Right kidney (tissue), 1 donor: ENCODE data around the gene ABCB8.

Source experiments
- DNase-seq: peaks from one replicate; pipeline ENCODE4 v3.0.0-alpha.2; 2016

The ABCB8 gene

DNA sequence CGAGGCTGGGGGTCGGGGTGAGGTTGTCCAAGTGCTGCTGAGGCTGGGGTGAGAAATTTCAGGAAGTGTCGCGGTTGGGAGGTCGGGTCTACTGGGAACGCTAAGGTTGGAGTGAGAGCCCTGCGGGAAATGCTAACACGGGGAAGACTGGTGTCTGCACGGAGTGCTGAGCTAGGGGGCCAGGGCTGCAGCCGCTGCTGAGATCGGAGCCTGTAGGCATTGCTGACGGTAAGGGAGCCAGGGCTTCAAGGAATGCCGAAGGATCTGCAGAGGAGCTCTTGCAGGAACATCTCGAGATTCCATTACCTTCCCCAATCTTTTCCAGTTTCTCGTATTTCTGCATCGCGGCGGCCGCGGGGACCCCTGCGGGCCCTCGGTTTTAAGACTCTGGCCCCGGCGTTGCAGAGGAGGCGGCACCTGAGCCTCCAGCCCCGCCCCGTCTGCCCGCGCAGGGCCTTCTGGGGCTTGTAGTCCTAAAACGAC is 29.3 kb downstream of the ABCB8 start, which contains the start of gene CDK5:
TSS of gene CDK5 (minus strand) at position 392 of the 483 bp plus-strand sequence. CDS start at position 343, 49 bp downstream.
- peak; percentile 98 for DNase-seq

DNA sequence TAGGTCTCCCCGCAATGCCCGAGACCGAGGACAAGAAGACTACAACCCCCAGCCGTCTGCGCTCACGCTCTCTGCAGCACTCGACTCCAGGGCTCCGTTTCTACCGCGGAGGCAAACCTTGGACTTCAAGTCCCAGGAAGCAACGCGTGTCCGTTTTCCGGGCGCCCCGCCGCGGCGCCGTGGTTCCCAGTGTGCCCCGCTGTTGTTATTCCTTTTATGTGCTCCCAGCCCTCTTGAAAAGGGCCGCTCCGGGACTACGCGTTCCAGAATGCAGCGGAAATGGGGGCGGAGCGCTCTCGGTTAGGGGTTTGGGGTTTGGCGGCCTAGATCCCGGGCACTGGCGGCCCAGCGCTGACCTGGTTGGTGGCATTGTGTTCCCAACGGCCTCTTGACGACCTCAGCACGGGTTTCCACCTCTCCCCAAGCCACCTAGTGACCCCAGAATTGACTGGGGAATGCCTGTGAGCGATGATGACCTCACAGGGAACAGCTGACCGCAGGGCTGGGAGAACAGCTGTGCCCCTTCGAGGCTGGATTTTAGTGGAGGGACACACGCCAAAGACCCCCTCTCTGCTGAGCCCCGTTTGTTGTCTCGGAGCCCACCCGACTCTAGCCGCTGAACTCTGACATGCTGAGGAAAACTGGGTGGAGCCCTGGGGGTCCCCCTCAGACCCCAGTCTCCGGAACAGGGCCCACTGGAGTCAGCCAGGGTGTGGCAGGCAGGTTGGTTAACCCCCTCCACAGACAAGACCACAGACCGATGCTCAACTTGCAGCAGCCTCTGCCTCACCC is 29.9 kb downstream of the ABCB8 start:
- peak; percentile 95 for DNase-seq

DNA sequence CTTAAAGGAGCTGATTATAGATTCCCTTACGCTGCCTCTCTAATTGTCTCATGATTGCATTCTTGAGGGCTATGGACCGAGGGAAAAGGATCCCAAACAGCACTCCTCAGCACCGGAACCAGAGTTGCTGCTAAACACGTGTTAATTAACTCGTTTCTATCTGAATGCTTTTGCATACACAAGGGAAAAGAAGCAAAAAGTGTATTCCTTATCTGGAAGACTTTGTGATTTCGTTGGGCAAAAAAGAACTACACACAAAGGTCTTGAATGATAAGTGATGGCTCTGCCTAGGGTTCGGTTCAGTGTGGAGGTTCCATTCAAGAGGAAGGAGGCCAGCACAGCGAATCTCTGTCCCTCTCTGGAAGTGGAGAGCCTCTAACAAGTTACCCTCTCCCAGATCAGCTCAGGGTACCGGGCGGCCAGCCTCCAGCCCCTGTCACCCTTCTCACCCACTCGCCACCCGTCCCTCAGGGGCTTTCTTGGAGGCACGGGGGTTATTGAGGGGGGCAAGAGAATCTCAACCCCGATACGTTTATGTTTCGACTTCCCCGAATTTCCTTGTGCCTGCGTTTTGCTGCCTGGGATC is 30.6 kb downstream of the ABCB8 start:
- peak; percentile 78 for DNase-seq

DNA sequence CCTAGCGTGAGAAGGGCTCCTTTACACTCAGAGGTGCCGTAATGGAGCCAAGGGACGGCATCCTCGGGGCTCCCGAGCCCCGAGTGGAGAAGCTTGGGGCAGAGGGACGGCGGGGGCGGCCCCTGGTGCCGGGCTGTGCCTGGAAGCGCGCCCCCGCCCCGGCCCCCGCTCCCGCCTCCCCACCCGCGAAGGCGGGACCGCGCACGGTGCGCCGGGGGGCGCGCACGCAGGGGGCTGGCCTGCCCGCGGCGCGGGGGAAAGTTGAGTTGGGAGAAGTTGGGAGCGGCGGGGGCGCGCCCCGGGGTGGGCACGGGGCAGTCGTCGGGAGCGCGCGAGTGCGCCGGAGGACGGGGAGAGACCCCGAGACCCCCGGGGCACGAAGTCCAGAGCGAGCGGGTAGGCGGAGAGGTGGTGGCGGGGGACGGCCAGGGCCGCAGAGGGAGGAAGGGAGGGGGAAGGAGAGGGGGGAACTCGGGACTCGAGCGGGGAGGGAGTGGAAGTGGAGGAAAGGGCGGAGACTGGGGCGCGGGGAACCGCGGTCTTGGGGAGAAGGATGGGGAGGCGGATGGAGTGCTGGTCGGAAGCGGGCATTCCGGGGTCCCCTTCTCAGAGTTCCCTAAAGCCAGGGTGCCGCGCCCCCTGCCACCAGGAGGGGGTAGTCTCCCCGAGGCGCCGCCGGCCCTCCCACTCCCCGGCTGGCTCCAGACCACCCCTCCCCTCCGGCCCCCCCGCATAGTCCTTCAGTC is 31.3 kb downstream of the ABCB8 start, which contains the start of gene SLC4A2:
TSS of gene SLC4A2 (plus strand) at position 223 of the 746 bp plus-strand sequence. CDS start 2,399 bp downstream, outside the sequence.
- peak; percentile 86 for DNase-seq

DNA sequence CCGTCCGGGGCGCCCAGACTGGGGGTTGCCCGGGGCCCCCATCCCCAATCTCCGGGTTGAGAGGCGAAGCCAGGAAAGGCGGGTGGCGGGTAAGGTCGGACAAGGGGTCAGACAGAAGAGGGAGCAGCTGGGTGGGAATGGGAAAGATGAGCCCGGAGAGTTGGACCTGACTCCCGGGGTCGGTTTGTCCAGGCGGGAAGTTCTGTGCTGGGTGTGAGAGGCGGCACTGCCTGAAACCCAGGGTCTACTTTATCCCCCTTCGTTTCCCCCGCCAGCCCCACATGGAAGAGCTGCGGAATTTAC is 31.8 kb downstream of the ABCB8 start:
- no peak for DNase-seq

DNA sequence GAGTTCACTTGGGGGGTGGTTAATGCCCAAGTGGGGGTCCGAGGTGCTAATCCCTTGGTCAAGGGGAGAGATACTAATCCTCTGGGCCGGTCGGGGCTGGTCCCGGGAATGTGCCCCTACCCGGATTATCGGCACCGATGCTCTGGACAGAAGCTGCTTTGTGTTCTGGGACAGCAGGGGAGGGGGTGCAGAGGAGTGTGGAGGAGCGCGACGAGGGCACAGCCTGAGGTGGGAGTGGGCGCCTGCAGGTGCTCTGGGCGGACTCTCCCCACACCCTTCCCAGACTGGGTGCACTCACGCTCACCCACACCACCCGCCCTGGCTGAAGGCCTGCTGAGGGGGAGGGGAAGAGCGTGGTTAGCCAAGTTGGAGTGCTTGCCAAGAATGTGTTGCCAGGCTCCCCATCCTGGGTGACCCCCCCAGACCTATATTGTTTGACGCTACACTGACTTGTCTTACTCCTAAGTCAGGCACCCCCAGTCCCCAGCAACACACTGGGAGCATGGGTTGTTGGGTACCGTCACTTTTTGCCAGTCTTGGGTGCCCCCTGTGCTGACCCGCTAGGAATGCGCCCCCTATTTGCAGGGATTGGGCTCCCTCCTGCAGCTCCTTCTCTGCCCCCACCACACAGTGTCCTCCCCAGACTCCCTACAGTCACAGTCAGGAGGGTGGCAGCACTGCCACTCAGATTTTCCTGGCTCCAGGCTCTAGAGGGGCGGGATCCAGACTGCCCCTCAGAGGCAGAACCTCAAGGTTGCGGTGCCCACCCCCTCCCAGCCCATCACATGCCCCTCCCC is 32.4 kb downstream of the ABCB8 start:
- peak; percentile 59 for DNase-seq

DNA sequence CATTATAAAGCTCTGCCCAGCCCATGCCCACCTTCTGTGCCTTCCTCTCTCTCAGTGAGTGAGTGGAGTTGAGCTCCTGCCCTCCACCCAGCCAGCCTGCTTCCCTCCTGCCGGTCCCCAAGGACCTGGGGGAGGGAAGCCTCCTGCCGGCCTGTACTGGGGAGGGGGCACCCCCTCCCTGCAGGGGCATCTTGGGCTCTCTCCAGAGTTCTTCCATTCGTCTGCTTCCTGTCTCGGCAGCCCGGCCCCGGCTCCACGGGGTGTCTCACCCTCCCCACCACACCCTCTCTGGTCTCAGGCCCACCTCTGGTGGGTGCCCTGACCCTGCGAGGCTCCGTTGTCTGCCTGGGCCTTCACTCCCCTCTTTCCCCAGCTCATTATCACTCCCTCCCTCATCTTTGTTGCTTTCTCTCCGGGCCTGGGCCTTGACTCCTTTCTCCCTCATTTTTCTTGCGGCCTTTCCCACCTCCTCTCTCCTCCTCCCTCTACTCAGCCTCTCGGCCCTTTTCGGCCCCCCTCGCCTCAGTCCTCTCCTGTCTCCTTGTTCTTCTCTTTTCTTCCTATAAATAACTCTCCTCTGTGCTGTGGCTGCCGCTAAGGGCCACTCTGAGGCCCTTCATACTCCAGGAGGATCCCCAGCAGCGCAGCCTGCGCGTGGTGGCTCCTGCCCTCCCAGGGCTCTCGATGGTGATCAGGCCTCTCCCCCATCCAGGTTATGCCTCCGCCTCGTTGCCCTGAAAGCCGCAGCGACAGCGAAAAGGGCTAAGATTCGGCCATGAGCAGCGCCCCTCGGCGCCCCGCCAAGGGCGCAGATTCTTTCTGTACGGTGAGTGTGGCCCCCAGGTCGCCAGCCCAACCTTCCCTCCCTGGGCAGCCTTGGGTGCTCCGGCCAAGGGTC is 33.2 kb downstream of the ABCB8 start:
- no peak for DNase-seq

DNA sequence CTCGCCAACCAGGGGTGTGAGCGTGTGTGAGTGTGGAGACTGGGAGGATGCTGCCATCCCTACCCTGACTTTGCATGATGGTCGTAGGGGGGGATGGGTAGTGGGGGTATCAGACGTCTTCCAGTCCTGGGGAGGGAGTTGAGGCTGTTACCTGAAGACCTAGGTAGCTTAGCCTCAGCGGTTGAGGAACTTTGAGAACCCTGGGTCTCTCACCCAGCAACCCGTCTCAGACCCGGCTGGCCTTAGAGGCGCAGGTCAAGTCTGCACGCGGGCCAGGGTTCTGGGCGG is 33.8 kb downstream of the ABCB8 start:
- peak; percentile 39 for DNase-seq

DNA sequence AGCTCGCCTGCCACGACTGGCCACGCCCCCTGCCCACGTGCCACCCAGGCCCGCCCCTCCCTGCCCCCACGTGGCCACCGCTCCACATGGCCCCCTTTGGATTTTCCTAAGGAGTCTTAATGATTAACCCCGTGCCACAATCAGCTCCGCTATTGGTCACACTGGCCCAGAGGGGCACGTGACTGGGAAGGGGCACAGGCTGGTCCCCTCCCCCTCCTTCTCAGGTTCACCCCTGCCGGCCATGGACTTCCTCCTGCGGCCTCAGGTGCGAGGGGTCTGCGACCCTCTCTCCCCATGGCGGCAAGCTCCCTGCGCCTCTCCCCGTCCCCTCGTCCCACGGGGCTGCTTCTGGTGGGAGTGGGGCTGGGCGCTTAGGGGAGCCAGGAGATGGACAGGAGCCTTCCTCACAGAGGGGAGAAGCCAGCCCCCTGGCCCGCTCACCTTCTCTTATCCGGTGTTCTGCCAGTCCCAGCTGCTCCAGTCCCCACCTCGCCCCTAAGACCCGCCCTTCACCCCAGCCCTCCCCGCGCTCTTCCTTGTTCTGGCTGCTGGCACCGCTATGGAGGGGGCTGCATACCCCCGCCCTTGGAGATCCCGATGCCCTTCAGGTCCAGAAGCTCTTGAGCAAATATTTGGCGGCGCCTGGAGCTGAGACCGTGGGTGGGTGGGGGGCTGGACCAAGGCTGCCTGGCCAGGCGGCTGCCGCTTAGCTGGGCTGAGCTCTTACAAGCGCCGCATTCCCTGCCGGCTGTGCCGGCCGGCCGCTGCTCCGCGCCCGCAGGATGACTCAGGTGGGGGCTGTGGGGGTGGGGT is 34.4 kb downstream of the ABCB8 start:
- peak; percentile 72 for DNase-seq

DNA sequence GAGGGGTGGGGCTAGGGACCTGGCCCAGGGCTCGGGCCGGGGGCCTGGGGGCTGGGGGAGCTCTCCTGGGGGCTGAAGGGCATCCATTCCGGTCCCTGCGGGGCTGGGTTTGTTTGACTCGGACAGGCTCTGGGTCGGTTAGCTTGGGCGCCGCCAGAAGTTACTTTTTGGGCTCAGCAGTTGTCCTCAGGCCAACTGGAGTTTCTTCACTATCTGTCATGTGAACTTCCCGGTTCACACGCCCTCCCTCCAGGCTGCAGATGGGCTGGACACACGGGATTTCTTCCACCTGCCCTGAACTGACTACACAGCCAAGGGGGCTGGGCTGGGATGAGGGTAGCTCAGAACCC is 34.9 kb downstream of the ABCB8 start:
- no peak for DNase-seq

DNA sequence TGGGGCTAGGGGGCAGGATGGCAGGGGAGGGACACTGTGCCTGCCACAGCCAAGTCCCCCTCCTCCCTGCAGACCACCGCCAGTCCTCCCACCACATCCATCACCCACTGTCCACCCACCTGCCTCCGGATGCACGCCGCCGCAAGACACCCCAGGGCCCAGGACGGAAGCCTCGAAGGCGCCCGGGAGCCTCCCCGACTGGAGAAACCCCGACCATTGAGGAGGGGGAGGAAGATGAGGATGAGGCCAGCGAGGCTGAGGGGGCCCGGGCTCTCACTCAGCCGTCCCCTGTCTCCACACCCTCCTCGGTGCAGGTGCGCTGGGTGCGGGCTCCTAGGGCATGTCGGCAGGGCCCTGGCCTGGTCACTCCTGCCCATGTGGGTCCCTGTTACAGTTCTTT is 36.2 kb downstream of the ABCB8 start:
- DNase-seq = no peak

DNA sequence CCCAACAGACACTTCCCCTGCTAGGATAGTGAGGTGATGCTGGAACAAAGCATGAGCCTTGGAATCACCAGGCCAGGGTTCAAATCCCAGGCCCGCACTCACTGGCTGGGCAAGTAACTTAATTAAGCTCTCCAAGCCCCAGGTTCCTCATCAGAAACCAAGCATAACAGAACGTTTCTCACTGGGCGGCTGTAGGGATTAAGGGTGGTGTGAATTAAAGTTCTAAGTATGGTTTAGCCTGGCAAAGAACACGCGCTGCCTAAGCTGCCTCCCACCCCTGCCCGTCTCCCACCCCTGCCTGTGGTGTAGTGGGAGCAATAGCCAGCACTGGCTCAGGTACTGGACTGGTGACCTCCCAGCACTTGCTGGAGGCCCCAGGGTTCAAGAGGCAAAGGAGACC is 36.7 kb downstream of the ABCB8 start:
- DNase-seq = no peak

DNA sequence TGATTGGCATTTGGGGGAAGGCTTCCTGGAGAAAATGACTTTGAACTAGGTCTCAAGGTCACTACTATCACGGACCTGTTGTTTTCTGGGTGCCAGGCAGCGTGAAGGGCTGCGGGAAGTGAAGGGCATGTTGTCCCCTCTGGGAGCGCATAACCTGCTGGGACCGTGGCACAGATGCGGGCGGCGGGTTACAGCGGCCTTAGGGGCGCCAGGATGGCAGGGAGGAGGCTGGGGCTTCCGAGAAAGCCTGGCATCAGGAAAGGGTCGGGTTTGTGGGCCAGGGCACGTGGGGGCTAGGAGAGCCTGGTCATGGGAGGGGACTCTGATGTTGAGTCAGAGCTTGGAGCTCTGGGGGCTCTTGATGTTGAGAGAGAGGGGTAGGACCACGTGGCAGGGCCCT is 37.3 kb downstream of the ABCB8 start:
- DNase-seq = no peak

DNA sequence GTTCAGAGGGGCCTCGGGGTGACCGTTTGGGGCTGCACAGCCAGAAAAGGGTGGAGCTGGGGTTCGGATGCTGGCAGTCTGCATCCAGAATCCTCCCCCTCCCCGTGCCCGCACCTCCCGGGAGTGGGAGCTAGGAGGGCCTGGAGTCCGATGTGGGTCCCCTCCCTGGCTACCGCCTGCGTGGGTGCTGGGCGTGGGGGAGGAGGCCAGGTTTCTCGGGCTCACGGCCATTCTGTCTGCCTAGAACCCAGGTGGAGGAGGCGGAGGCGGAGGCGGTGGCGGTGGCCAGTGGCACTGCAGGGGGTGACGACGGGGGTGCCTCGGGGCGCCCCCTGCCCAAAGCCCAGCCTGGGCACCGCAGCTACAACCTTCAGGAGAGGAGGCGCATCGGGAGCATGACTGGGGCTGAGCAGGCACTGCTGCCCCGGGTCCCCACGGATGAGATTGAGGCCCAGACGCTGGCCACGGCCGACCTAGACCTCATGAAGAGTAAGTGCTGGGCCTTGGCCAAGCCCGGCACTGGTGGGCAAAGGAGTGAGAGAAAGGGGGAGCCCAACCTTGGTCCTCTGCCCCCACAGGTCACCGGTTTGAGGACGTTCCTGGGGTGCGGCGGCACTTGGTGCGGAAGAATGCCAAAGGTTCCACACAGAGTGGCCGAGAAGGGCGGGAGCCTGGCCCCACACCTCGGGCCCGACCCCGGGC is 38.2 kb downstream of the ABCB8 start:
- DNase-seq = no peak

DNA sequence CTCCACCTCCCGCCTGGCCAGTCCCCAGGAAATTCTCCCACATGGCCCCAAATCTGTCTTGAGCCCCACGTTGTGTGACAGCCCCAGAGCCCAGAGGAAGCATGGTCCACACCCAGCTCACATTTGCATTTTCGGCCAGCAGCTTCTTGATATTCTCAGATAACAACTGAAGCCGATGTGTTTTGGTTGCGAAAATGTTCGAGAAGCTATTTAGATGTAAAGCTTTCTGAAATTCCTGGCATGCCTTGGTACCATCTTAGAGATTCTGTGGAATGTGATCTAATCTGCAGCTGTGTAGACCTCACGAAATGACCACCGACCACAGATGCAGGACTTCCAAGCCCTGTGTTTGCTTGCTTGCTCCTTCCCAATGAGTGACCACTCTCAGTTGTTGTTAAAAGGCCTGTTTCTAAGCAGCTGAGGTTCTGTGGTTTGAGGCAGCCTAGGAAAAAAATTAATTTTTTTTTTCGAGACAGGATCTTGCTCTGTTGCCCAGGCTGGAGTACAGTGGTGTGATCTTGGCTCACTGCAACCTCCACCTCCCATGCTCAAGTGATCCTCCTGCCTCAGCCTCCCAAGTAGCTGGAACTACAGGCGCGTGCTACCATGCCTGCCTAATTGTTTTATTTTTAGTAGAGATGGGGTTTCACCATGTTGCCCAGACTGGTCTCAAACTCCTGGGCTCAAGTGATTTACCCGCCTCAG is 40.0 kb downstream of the ABCB8 start:
- no peak for DNase-seq

DNA sequence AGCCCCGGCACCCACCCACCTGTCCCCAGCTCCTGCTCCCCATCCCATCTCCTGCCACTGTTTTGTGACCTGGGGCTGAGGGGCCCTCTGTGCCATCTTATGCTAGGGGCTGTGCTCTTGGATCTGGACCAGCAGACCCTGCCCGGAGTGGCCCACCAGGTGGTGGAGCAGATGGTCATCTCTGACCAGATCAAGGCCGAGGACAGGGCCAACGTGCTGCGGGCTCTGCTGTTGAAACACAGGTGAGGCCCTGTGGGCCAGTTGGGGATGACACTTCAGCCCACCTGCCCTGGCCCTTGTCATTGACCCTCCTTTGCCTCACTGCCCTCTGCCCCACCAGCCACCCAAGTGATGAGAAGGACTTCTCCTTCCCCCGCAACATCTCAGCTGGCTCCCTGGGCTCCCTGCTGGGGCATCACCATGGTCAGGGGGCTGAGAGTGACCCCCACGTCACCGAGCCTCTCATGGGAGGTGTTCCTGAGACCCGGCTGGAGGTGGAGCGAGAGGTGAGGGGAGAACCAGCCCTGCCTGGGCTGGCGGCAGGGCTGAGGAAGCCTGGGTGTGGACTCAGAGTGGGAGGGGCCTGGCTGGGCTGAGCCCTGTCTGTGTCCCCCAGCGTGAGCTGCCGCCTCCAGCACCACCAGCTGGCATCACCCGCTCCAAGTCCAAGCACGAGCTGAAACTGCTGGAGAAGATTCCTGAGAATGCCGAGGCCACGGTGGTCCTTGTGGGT is 41.8 kb downstream of the ABCB8 start:
- DNase-seq = no peak

DNA sequence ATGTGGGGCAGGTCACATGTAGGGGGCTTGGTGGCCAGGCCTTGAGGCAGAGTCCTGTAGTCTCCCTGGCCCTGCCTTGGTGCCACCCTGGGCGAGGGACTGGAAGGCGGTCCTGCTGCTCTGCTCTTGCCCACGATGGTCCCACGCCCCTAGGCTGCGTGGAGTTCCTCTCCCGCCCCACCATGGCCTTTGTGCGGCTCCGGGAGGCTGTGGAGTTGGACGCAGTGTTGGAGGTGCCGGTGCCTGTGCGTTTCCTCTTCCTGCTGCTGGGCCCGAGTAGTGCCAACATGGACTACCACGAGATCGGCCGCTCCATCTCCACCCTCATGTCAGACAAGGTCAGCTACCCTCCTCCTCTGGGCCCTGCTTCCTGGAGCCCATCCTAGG is 42.3 kb downstream of the ABCB8 start:
- no peak for DNase-seq

DNA sequence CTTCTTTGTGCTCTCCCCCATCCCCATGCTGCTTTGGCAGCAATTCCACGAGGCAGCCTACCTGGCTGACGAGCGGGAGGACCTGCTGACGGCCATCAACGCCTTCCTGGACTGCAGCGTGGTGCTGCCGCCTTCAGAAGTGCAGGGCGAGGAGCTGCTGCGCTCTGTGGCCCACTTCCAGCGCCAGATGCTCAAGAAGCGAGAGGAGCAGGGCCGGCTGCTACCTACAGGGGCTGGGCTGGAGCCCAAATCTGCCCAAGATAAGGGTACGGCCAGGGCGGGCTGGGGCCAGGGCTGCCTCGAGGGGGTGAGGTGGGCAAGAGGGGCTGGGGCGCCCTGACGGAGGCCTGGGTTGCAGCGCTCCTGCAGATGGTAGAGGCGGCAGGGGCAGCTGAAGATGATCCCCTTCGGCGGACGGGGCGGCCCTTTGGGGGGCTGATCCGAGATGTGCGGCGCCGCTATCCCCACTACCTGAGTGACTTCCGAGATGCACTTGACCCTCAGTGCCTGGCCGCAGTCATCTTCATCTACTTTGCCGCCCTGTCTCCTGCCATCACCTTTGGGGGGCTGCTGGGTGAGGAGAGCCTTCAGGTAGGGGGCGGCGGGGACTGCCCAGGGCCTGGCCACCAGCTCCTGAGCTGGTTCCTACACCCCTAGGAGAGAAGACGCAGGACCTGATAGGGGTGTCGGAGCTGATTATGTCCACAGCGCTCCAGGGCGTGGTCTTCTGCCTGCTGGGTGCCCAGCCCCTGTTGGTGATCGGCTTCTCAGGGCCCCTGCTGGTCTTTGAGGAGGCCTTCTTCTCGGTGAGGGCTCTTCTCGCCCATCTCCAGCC is 43.0 kb downstream of the ABCB8 start:
- no peak for DNase-seq
